Parathyroid adenoma (tissue), 2 donors: ENCODE measurements around the gene KCNJ6.

ENCODE experiments used
- H2AFZ ChIP-seq: fragments of 300-600 bp; sonication (generic); one replicate; pipeline ENCODE4 v1.7.0; 2017; ENCODE audit warnings: antibody characterized with exemption, mild to moderate bottlenecking
- H3K27ac ChIP-seq: fragments of 300-600 bp; sonication (generic); one replicate; pipeline ENCODE4 v1.7.0; 2017
- H3K27me3 ChIP-seq: fragments of 300-600 bp; sonication (generic); one replicate; pipeline ENCODE4 v1.7.0; 2017; ENCODE audit warnings: low read length; ENCODE audit not compliant: control insufficient read depth, insufficient read depth
- H3K36me3 ChIP-seq: fragments of 300-600 bp; sonication (generic); one replicate; pipeline ENCODE4 v1.7.0; 2017; ENCODE audit warnings: low read length; ENCODE audit not compliant: control insufficient read depth, insufficient read depth
- H3K4me1 ChIP-seq: fragments of 300-600 bp; sonication (generic); one replicate; pipeline ENCODE4 v1.7.0; 2017; ENCODE audit warnings: control low read depth
- H3K4me2 ChIP-seq: fragments of 300-600 bp; sonication (generic); one replicate; pipeline ENCODE4 v1.7.0; 2017; ENCODE audit warnings: low read length
- H3K4me3 ChIP-seq: fragments of 300-600 bp; sonication (generic); one replicate; pipeline ENCODE4 v1.7.0; 2017; ENCODE audit warnings: low read depth, low read length
- H3K79me2 ChIP-seq: fragments of 300-600 bp; sonication (generic); one replicate; pipeline ENCODE4 v1.7.0; 2017; ENCODE audit warnings: control low read depth
- H3K9ac ChIP-seq: fragments of 300-600 bp; sonication (generic); one replicate; pipeline ENCODE4 v1.7.0; 2017; ENCODE audit warnings: mild to moderate bottlenecking
- H3K9me3 ChIP-seq: fragments of 300-600 bp; sonication (generic); one replicate; pipeline ENCODE4 v1.7.0; 2017; ENCODE audit warnings: low read length; ENCODE audit not compliant: control insufficient read depth
- CTCF ChIP-seq: fragments of 300-600 bp; sonication (generic); IDR thresholded peaks from one replicate; pipeline ENCODE4 v1.7.0; 2017; ENCODE audit warnings: antibody characterized with exemption, mild to moderate bottlenecking
- donor health status: primary hyperparathyroidism.

Gene KCNJ6

DNA sequence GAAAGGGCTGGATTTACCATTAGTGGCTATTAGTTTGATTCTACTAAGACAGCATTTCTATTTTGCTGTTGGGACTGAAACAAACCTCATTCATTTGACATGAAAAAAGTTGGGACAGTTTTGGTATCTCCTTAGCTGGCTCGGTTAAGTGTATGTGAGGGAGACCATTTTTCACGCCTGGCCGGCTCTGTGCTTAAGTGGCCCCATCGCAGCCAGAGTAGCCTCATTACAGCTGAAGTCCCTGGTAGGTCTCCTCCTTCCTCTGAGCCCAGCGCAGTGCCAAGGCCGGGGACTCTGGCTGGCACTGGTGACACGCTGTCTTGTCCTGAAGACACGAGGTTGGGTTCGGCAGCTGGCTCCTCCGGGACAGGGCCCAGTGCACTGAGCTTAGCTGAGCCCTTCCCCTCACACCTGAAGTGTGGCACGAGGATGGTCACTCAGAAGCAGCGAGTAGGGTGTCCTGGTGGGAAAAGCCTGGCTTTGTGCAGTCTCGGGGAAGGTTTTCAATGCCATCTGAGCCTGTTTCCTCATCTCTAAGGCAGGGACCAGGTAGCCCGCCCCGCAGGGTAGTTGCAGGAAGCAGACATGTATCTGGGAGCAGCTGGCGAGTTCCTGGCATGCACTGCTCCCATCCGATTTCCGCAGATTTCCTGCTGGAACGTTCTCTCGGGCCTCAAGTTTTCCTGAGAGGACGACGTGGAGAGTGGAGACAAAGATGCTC is 353.2 kb downstream of the KCNJ6 start:
- TF ChIP-seq CTCF: no peak
- H3K9ac ChIP-seq: no peak overlapping the region

GRCh38 chr21:37561941-37562919 is 354.0 kb downstream of the KCNJ6 start:
- H3K4me3 ChIP-seq: no peak overlapping the region
- H3K79me2 ChIP-seq: no peaks in the 10 kb centered on the region
- no peaks in the 10 kb centered on the region for H3K27me3 ChIP-seq
- H3K36me3 ChIP-seq: no peaks in the 10 kb centered on the region
- no peak overlapping the region for H2AFZ ChIP-seq
- H3K4me1 ChIP-seq: no peaks in the 10 kb centered on the region
- no peak for TF ChIP-seq CTCF
- H3K9me3 ChIP-seq: no peaks in the 10 kb centered on the region
- no peak overlapping the region for H3K9ac ChIP-seq
- no peak overlapping the region for H3K27ac ChIP-seq
- H3K4me2 ChIP-seq: no peak overlapping the region

More for the DNA sequence above, 353.2 kb downstream of the KCNJ6 start:
- no peaks in the 10 kb centered on the region for H3K9me3 ChIP-seq
- H3K27me3 ChIP-seq: no peaks in the 10 kb centered on the region
- H3K79me2 ChIP-seq: no peaks in the 10 kb centered on the region
- H3K4me1 ChIP-seq: no peaks in the 10 kb centered on the region
- peak overlapping the region; percentile 90 for H2AFZ ChIP-seq
- H3K27ac ChIP-seq: peak overlapping the region; percentile 39
- peak overlapping the region; percentile 84 for H3K4me2 ChIP-seq
- H3K36me3 ChIP-seq: no peaks in the 10 kb centered on the region
- H3K4me3 ChIP-seq: peak overlapping the region; percentile 61

DNA sequence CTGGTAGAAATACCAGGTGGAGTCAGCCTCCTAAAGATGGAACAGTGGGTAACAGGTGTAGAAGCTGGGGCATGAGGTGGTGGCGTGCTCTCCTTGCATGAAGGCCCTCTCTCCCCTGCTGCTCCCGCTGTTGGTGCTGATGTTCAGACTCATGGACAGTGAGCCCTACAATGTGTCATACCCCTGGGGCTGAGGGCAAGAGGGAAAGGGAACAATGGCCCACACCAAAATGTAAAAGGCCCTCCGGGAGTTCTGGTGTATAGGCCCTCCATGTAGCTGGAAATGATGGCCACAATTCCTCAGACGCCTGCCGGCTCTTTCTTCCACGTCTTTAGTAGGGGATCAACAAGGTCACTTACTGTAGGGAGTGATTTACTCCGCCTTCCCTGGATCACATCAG is 354.8 kb downstream of the KCNJ6 start:
- no peaks in the 10 kb centered on the region for H3K9me3 ChIP-seq

DNA sequence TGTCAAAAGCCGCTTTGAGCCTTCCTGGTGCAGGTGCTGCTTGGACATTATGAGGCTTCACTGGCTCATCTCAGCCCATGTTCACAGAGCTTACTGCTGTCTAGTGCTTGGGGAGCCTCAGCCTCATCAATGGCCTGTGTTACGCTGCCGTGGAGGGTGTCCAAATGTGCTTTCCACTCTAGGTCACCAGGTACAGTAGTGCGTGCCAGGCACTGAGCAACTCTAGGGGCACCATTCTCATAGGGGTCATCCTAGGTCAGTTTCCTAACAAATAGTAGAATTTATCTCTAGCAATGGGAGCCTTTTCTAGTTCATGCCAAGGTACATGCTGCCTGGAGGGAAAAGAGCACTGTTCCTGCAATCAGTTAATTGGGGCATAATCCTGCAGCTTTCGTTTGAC is 355.9 kb downstream of the KCNJ6 start:
- Histone ChIP-seq H3K4me2 (no peak overlapping the region), H3K9ac (no peak overlapping the region), H3K4me3 (no peak overlapping the region), H3K79me2 (no peaks in the 10 kb centered on the region), H3K27me3 (no peaks in the 10 kb centered on the region), H3K9me3 (no peaks in the 10 kb centered on the region), H2AFZ (no peak overlapping the region), H3K27ac (no peak overlapping the region), H3K4me1 (no peaks in the 10 kb centered on the region), H3K36me3 (no peaks in the 10 kb centered on the region)
- TF ChIP-seq CTCF: no peak

More for the DNA sequence above, 354.8 kb downstream of the KCNJ6 start:
- no peak overlapping the region for H2AFZ ChIP-seq
- no peaks in the 10 kb centered on the region for H3K79me2 ChIP-seq
- H3K27ac ChIP-seq: no peak overlapping the region
- no peaks in the 10 kb centered on the region for H3K27me3 ChIP-seq
- H3K4me3 ChIP-seq: no peak overlapping the region
- no peak overlapping the region for H3K4me2 ChIP-seq
- no peak for TF ChIP-seq CTCF
- H3K36me3 ChIP-seq: no peaks in the 10 kb centered on the region
- no peak overlapping the region for H3K9ac ChIP-seq
- H3K4me1 ChIP-seq: no peaks in the 10 kb centered on the region
